ENCODE data around the gene APOBEC3F.

Gene APOBEC3F

GRCh38 chr22:39091126-39092081 is 50.7 kb downstream of the APOBEC3F start:
- no peak for TF ChIP-seq CTCF (IDR thresholded peaks at IDR 0.05; ENCODE audit: low read depth, low read length)
- H3K27me3 ChIP-seq = no peaks in the 10 kb centered on the region
- no peak for DNase-seq
- no peak overlapping the region for H3K4me3 ChIP-seq (ENCODE audit: low read depth, low read length)
- no peaks in the 10 kb centered on the region for H3K36me3 ChIP-seq
- no peaks in the 10 kb centered on the region for H3K9me3 ChIP-seq
- peaks cover 3% of the 10 kb centered on the region for H3K4me1 ChIP-seq

- no peaks in the 10 kb centered on the region for H3K36me3 ChIP-seq
- no peak for TF ChIP-seq CTCF (IDR thresholded peaks at IDR 0.05; ENCODE audit: low read depth, low read length)
- H3K9me3 ChIP-seq = no peaks in the 10 kb centered on the region
- H3K4me1 ChIP-seq = peaks cover 3% of the 10 kb centered on the region
- H3K27me3 ChIP-seq = no peaks in the 10 kb centered on the region
- H3K4me3 ChIP-seq (ENCODE audit: low read depth, low read length) = no peak overlapping the region
- DNase-seq = no peak
Measured at GRCh38 chr22:39092111-39092862, 51.6 kb downstream of the APOBEC3F start.

- no peaks in the 10 kb centered on the region for H3K36me3 ChIP-seq
- H3K27me3 ChIP-seq = no peaks in the 10 kb centered on the region
- no peaks in the 10 kb centered on the region for H3K9me3 ChIP-seq
- TF ChIP-seq CTCF (IDR thresholded peaks at IDR 0.05; ENCODE audit: low read depth, low read length) = no peak
- DNase-seq = no peak
- no peaks in the 10 kb centered on the region for H3K4me1 ChIP-seq
- no peak overlapping the region for H3K4me3 ChIP-seq (ENCODE audit: low read depth, low read length)
Measured at GRCh38 chr22:39094717-39095389, 54.2 kb downstream of the APOBEC3F start.

GRCh38 chr22:39095971-39096370 is 55.3 kb downstream of the APOBEC3F start:
- no peak overlapping the region for H3K4me3 ChIP-seq (ENCODE audit: low read depth, low read length)
- H3K27me3 ChIP-seq = no peaks in the 10 kb centered on the region
- no peaks in the 10 kb centered on the region for H3K4me1 ChIP-seq
- H3K36me3 ChIP-seq = no peaks in the 10 kb centered on the region
- no peak for DNase-seq
- H3K9me3 ChIP-seq = no peaks in the 10 kb centered on the region
- no peak for TF ChIP-seq CTCF (IDR thresholded peaks at IDR 0.05; ENCODE audit: low read depth, low read length)

- Histone ChIP-seq H3K36me3 (no peaks in the 10 kb centered on the region), H3K4me1 (no peaks in the 10 kb centered on the region), H3K27me3 (no peaks in the 10 kb centered on the region), H3K9me3 (no peaks in the 10 kb centered on the region), H3K4me3 (ENCODE audit: low read depth, low read length) (no peak within 1 kb of the TSS)
- DNase-seq = no peak
- TF ChIP-seq CTCF (IDR thresholded peaks at IDR 0.05; ENCODE audit: low read depth, low read length) = no peak
Measured at GRCh38 chr22:39097098-39098020, 56.7 kb downstream of the APOBEC3F start, which contains the start of gene APOBEC3H. Gene APOBEC3H, plus strand, starts transcription at chr22:39097244. Its CDS starts 3,035 bp downstream, at chr22:39100279.
